SKM-1 treated with dmso at 0.1 percent for 144 hours (cell line): ENCODE results near the gene RFK.
"Not testable (repeated sequence)": the region's sequence is repeated elsewhere in the genome, so short reads cannot be mapped to it uniquely, and the experiment has no call there.

Experiments used
- DNase-seq: peaks from one replicate; lab custom pipeline; 2025; ENCODE audit not compliant: unreplicated experiment; lab: John Stamatoyannopoulos, UW

RFK gene

DNA sequence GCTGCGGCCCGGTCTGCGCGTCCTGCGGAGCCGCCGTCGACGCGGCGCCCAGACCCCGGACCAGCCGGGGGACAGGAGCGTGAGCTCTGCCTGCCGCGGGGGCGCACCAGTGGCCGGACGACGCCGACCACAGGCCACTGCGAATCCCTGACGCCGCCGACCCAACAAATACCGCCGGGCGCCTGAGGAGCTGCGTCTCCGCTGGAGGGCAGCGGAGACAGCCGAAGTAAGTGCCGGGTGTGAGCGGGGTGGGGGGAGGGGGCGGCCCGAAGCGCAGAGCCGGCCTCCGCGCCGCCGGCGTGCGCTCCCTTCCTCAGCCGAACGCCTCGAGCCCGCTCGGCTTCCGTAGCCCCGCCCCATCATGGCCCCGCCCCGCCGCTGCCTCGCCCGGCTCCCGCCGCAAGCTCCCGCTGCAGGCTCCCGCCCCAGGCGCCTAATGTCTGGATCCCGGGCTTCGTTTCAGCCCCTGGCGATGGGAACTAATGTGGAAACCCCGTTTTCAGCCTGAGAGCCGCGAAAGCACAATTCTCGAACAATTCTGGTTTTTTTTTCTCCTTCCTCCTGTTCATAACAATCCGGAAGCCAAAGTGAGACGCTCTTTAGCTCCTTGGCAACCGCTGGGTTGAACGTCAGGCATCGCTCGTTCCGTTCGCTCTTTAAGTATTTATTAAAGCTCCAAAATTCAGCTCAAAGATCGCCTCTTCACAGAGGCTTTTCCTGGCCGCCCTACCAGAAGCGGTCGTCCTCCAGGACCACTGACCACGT lies at the start of gene RFK:
Gene RFK, minus strand, starts transcription at position 232 of the 765 bp plus-strand sequence. CDS start 255 bp downstream, outside the sequence.
- DNase-seq: peak; percentile 48

- no peak for DNase-seq
These were observed 49.7 kb upstream of the RFK start for GRCh38 chr9:76443887-76444286.

- DNase-seq: no peak
These were observed 47.5 kb upstream of the RFK start for GRCh38 chr9:76441551-76442322.

DNA sequence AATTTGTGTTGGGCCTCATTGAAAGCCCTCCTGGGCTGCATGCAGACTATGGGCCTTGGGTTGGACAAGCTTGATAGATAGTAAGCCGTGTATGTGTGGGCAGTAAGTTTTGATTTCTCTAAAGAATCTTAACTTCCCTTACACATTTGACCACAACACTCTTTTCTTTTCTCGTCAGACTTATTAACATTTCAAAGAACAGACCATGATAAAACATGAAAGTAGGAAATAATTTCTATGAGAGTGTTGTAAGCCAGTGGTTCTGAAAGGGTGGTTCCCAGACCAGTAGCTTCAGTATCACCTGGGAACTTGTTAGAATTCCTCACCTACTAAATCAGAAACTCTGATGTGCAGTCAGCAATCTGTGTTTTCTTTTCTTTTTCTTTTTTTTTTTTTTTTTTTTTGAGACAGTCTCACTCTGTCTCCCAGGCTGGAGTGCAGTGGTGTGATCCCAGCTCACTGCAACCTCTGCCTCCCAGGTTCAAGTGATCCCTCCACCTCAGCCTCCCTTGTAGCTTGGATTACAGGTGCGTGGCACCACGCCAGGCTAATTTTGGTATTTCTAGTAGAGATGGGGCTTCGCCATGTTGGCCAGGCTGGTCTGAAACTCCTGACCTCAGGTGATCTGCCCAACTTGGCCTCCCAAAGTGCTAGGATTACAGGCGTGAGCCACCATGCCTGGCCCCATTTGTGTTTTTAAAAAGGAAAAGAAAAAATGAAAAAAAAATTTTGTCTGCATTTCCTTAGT lies 44.8 kb upstream of the RFK start:
- DNase-seq: no peak

- not testable (repeated sequence) for DNase-seq
These were observed 42.9 kb upstream of the RFK start for GRCh38 chr9:76437017-76437699.

GRCh38 chr9:76434897-76435296 lies 40.7 kb upstream of the RFK start:
- DNase-seq: not testable (repeated sequence)

GRCh38 chr9:76433836-76434235 lies 39.6 kb upstream of the RFK start:
- DNase-seq: no peak

DNA sequence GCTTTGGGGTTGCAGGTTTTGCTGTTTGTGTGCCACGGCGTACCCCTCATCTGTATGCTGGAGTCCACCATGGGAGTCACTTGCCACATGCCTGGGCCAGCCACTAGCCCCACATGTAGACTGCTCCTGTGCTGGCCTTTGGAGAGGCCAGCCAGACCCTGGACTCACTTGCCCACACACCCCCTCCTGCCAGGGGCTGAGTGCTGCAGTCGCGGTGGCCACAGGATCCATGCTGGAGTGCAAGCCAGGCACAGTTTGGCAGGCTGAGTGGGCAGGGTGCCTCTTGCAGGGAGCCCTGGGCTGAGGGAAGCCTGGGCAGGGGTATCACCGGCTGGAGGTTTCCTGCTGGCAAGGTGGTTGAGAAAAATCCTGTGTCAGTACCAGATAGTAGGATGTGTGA lies 39.2 kb upstream of the RFK start:
- no peak for DNase-seq

GRCh38 chr9:76431601-76432000 lies 37.4 kb upstream of the RFK start:
- no peak for DNase-seq

DNA sequence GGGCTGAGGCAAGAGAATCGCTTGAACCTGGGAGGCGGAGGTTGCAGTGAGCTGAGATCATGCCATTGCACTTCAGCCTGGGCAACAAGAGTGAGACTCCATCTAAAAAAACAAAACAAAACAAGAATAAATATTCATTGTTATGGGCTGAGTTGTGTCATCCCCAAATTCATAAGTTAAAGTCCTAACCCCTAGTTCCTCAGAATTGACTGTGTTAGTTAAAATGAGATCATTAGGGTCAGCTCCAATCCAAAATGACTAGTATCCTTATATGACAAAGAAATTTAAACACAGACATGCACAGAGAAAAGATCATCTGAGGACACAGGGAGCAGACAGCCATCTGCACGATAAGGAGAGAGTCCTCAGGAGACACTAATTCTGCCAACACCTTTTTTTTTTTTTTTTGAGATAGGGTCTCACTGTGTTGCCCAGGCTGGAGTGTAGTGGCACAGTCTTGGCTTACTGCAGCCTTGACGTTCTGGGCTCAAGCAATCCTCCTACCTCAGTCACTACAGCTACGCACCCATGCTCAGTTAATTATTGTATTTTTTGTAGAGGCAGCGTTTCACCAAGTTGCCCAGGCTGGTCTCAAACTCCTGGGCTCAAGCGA lies 32.7 kb upstream of the RFK start:
- no peak for DNase-seq

GRCh38 chr9:76425677-76426453 lies 31.6 kb upstream of the RFK start:
- no peak for DNase-seq

GRCh38 chr9:76424491-76424890 lies 30.3 kb upstream of the RFK start:
- no peak for DNase-seq

DNA sequence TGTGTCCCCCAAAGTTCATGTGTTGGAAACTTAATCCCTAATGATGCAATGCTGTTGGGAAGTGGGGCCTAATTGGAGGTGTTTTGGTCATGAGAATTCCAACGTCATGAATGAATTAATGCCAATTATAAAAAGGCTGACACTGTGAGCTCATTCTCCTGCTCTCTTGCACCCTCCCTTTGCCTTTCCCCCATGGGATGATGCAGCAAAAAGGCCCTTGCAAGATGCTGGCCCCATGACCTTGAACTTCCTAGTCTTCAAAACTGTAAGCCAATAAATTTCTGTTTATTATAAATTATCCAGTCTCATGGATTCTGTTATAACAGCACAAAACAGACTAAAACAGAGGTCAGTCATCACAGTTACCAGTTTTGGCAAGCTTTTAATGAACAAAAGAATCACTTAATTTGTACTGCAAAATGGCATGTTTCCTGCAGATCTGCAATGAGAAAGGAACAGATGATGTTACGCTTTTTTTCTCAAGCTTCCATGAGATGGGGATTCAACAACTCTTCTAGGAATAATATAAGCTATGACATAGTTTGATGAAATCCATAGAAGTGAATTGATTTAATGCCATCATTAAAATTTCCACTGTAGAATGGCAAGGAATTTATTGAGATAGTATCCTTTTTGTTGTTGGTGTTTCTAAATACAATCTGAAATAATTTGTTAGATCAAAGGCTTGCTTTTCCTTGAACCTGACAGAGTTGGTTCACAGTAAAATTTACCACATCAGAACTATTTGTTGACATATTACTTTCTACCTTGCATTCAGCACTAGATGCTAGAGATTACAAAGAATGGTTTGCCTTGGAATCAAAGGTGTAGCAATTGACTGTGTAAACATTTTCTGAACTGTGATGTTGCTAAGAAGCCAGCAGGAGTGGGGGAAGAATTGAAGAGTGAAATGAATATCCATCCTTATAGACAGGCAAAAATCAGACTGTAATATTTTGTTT lies 29.3 kb upstream of the RFK start:
- DNase-seq: no peak

- DNase-seq: no peak
These were observed 25.7 kb upstream of the RFK start for GRCh38 chr9:76419782-76420380.

GRCh38 chr9:76417394-76417793 lies 23.2 kb upstream of the RFK start:
- no peak for DNase-seq

- DNase-seq: no peak
These were observed 21.5 kb upstream of the RFK start for GRCh38 chr9:76415731-76416130.

DNA sequence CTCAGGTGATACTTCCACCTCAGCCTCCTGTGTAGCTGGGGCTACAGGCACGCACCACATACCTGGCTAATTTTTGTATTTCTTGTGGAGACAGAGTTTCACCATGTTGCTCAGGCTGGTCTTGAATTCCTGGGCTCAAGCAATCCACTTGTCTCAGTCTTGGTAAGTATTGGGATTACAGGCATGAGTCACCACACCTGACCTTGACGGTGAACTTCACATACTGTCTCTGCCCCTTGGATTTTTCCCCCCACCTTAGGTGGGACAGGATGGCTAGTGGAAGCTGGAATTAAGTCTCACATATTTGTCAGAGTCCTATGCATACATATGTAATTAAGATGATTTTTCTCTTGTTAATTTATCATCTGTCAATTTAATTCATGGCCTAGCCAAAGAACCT lies 20.9 kb upstream of the RFK start:
- DNase-seq: no peak

DNA sequence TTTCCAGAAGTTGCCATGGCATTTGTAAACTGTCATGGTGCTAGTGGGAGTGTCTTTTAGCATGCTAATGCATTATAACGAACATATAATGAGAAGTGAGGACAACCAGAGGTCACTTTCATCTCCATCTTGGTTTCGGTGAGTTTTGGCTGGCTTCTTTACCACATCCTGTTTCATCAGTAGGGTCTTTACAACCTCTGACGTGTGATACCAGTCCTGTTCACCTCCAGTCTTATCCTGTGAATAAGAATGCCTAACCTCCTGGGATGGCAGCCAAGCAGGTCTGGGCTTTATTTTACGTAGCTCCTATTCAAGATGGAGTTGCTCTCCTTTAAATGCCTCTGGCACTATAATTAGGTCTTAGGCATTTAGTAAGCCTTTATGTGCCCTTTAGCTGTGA lies 20.4 kb upstream of the RFK start:
- no peak for DNase-seq
